ENCODE measurements around the gene PER2.
"Not testable (repeated sequence)": the region's sequence is repeated elsewhere in the genome, so short reads cannot be mapped to it uniquely, and the experiment has no call there.

The PER2 gene

DNA sequence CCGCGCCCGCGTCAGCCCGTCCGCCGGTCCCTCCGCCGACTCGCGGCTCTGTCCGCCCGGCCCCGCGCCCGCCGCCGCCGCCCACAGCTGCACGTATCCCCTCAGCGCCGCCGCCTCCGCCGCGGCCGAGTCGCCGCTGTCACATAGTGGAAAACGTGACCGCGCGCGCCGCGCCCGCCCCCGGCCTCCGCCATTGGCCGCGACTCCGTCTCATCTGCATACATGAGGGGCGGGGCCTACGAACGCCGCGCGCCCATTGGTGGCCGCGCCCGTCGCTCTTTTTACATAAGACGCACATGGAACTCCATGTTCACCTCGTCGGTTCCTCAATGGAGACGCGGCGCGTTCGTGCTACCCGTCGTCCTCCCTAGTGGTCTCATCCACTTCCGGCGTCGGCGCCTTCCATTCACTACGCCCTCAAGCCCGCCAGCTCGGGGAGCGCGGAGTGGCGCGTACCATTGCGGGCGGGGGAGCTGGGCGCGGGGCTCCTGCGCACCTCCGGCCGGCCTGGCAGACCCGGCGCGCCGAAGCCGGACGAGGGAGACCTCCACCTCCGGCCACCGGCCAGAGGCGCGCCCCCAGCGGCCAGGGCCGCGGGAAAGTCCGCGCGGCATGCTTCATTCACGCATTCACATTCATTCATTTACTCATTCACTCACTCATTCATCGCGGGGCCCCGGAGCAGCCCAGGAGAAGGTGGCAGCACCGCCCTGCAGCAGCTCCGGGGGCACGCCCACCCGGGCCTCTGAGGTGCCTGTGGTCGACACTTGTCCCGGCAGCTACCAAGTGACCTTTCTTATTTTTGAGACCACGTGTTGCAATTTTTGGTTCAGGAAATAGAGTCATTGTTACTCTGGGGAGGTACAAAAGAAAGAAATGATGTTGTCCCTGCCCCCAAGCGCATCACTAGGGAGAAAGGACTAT, 502 bp upstream of the PER2 start:
- DNase-seq (ENCODE audit: low spot score), result peak; percentile 92

DNA sequence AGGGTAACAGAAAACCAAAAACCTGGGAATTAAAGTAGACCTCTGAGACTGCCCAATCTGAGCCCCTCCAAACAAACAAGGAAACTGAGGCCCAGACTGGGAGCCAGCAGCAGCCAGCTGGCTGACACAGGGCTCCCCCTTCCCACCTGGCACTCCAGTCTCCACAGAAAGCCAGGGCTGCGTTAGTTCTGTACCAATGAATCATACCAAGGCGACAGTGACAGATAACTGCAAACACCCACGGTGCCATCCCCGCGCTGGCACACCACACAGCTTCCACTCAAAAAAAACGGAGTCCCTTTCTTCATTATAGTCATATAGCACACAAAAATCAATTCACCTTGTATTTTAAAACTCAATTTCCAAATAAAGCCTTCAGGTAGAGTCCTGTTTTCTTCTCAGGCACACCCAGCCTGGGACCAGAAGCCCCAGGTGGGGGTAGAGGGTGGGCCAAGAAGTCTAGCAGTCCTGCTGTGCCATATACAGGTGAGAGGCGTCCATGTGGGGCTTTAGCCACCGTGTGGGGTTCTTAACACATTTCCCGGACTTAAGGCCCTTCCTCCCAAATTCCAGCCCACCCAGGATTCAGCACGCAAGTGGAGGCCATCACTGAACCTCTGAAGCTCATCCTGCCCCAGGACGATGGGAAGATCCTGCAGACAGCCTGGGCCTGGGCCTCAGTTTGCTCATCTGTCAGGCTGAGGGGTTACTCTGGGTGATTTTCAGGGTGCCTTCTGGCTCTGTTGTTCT, 1.2 kb downstream of the PER2 start:
- no peak for DNase-seq (ENCODE audit: low spot score)

DNA sequence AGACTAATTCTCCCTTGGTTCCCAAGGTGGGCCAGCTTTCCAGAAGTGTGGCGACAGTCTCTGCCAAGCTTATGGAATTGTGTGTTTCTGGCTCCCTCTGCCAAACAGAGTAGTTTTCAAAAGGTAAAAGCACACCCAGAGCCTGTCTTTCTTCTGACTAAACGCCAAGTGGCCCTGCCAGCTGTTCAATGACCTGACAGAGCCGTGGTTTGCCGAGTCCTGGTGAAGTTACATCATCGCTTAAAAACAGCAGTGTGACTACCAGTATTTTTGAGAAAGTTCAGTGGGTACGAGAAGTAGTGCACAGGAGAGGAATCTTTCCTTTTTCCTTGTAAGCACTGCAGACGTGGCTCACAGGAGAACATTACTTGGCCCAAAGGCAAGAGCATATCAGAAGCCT, 1.9 kb downstream of the PER2 start:
- DNase-seq (ENCODE audit: low spot score), result no peak

DNA sequence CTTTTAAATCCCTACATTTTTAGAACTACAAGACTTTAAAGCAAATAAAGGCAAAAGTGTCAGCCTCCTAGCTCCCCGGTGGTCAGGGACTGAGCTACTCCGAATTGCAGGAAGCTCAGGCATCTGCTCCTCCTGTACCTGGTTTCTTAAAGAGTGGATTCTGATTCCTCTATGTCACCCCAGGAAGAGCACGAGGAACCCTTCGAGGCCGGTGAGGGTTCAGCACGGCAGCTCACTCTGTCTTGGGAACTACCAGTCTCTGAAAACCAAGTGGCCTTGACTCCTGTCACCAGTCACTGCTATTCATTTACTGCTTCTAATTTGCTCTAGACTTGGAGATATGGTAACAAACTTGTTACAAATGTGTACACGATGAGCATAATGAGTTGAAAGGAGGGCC, 2.3 kb downstream of the PER2 start:
- DNase-seq (ENCODE audit: low spot score), result no peak

DNA sequence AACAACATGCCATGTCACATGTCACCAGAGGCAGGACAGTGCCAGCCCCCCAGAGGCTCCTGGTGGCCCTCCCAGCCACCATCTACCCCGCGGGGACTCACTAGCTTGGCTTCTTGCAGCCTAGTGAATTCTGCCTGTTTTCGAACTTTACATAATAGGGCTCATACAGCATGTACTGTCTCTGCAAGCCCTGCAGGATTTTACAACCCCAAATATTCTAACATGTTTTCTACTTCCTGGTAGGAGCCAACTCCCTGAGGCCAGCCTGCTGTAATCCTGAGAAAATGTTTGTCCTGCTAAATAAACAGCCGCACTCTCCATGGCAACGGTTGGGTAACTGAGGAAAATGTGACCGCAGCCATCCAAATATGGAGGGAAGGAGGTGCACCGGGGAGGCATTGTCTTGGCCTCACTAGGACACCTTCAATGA, 2.7 kb downstream of the PER2 start:
- DNase-seq (ENCODE audit: low spot score), result no peak

DNA sequence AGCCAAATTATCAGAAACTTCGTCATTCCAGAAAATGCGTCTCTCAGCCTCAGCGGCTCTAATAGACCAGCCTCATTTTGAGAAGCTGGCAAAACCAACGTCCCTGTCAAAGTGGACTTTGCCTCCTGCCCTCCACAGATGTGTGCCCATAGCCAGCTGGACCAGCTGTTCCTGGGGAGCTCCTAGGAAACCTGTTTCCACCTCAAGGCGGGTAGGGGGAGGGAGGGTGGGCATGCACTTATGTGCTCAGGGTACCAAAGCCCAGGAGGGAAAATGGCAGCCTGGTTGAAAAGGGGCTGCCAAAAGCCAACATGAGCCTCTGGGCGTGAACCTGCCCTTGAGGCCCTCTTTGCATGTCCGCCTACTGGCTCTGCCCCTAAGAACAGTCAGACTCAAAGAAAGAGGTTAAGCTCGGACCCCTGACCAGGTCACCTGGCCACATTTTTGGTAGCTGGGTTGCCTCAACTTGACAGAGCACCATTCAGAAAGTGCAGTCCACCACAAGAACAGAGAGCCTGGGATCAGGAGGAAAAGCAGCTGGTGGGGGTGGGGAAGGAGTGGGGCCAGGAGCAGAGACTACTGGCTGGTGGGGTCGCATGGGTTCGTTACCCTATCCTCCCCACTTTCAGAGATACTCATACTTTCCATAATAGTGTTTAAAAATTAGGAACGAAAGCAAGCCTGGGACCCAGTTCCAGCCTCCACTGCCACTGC, 3.5 kb downstream of the PER2 start:
- no peak for DNase-seq (ENCODE audit: low spot score)

DNA sequence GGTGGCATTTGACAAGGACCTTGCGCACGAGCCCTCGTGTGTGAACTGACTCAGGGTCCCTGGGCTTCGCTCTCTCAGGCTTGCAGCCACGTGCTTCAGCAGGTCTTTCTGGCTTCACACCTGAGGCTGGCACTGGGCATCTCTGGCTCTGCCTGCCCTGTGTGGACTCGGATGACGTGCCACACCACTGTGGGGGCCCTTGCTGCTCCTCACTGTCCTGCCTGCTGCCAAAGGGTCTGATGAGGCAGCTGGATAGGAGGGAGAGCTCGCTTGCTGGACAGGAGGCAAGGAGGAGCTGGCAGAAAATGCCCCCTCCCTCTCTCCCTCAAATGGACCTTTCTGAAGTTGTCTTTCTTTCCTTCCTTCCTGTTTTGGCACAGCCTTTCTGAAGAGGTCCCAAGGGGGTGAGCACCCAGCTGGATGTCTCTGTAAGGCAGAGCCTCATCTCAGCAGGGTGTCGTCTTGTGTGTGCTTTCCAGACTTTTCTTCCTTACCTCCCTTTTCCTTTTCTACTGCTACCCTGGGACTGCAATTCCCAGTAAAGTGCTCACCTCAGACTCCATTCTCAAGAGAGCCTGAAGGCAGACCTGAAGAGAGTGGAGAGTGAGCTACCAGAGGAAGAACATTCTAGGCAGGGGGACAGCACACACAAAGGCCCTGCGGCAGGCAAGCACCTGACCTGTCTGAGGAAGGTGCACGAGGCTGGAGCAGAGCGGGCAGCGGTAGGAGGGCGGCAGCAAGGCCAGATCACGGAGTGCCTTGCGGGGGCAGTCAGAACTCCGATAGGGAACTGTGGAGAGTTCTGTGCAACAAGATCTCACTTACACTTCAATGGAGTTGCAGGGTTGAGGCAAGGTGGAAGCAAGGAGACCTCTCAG, 5.3 kb downstream of the PER2 start:
- DNase-seq (ENCODE audit: low spot score), result no peak

DNA sequence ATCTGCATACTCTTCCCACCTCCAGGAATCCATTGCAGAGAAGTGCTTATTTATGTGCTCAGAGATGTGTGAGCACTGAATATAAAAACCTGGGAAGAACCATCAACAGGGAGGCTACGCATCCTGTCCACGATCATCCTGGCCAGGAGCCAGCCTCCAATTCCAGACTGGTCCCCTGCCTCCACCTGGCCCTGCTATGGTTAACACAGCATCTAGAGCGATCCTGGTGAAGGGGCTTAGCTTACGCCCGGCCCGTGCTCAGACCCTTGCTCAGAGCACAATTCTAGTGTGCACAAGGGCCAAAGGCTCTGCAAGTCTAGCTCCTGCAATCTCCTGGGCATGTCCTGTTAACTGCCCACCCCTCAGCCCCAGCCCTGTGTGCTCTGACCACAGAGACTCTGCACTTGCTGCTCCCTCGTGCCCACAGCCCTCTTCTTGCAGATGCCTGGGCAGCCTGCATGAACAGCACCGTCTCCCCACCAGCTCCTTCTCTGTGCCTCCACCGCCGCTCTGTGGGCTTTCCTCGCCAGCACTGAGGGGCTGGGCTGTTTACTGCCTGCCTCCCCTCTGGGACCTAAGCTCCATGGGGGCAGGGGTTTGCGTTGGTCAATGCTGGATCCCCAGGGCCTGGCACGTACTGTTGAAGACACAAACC, 6.5 kb downstream of the PER2 start:
- no peak for DNase-seq (ENCODE audit: low spot score)

DNA sequence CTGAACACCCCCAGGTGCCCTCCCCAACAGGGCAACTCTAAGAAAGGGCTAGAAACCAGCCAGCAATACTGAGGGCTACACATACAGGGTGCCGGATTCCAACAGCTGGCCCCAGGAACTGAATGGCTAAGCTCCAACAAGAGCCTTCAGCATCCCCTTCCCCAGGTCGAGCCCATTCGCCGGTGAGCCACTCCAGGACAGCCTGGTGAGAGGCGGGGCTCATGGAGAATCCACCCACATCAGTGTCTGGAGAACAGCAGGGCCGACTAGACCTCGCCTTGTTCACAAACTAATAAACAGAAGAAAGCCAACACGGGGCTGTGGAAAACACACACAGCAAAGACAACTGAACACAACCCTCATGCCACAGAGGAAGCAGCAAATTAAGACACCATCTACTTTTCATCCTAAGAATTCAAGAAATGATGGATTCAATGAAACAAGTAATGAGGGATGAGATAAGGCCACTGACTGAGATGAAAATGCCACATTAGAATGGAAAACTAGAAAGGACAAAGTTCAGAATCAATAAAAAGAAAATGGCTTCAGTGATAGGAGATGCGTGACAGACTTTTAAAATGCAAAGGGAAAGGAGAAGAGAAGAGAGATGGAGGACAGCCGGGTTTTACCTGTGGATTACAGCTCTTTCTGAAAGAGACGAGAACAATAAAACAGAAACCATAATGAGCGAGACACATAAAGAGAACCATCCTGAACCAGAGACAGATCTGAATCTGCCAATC, 8.2 kb downstream of the PER2 start:
- DNase-seq (ENCODE audit: low spot score), result no peak

DNA sequence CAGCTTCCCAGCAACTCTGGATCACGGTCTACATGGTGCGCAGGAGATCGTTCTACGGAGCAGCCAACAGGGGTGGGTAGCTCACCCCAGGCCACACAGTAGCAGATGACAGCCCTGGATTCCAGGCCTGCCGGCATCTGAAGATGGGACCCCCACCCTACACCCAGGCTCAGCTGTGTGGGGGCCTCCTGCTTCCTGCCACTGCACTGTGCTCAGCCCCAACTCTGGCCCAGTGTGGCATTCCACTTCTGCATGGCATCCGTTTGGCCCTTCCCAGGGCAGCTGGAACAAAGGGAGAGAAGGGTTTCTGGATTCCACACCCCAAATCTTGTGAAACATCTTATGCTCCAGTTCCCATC, 9.1 kb downstream of the PER2 start:
- no peak for DNase-seq (ENCODE audit: low spot score)

DNA sequence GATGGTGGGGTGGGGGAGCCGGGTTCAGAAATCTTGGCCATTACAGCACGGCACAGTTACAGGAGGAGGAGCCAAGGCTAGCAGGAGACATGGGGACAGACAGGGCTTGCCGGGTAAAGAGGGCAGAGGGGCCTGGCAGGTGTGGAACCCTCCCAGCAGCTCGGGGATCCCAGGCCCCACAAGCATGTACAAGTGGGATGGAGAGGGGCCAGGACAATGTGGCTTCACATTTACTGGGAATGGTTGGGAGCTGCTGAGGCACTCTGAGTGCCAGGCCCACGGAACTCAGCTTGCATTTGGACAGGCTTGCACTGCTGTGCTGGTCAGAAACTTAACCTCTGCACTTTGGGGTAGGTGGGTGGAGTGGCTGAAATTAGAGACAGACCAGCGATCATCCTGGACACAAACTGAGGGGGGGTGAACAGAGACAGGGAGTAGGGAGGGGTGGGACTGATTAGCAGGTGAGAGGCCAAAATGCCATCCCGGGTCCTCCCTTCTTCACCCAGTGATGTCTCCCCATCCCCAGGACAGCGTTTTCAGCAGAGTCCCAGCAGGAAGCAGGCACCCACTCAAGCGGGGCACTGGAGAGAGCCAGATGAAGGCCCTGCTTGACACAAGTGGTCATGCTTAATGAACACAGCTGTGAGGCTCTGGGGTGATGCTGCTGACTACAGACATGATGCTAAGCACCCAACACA, 9.6 kb downstream of the PER2 start:
- no peak for DNase-seq (ENCODE audit: low spot score)

DNA sequence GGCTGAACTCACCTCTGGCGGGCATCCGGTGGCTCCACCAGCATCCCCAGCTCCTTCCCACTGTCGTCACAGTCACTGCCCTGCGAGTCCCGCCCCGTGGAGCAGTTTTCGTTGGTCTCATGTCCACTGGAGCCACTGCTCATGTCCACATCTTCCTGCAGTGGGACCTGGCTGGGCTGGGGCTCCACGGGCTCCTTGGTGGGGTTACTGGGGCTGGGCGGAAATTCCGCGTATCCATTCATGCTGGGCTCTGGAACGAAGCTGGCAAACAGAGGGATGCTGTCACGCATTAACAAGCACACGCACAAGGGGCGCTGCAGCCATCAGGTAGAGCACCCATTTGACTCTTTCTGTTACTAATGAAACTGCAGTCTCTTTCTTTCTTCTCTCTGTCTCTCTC, 10.7 kb downstream of the PER2 start:
- no peak for DNase-seq (ENCODE audit: low spot score)

DNA sequence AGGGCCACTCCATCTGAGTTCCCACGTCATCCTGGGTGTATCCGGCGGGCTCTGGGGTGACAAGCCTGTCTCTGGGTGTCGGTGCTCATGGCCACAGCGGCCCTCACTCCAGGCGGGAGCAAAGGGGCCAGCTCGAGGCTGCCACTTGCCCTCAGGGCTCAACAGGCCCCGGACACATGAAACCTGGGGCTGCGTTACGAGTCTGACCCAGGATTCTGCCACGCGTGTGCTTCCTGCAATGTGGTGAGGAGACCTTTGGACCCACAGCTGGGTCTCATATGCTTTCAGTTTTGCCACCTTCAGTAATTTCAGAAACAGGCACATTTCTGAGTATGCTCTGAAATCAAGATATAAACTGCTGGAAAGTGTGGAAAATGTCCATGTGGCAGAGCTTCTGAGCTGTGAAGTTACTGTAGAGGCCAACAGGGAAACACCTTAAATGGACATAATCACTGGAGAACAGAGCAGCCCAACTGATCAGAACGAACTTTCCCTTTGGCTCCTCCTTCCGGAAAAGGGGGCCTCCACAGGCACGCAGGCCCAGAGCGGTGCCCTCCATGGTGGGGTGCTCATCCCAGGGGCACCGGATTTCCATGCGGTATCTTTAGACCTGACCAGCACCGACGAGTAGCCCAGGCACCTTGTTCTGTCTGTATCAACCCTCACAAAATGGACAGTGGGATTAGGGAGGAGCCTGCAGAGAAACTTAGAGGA, 14.1 kb downstream of the PER2 start:
- no peak for DNase-seq (ENCODE audit: low spot score)

DNA sequence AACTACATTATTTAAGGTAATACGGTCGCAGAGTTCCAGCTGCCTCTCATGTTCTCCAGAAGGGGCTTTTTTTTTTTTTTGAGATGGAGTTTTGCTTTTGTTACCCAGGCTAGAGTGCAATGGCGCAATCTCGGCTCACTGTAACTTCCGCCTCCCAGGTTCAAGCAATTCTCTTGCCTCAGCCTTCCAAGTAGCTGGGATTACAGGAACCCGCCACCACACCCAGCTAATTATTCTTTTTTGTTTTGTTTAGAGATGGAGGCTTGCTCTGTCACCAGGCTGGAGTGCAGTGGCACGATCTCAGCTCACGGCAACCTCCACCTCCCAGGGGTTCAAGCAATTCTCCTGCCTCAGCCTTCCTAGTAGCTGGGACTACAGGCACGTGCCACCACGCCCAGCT, 15.0 kb downstream of the PER2 start:
- not testable (repeated sequence) for DNase-seq (ENCODE audit: low spot score)

DNA sequence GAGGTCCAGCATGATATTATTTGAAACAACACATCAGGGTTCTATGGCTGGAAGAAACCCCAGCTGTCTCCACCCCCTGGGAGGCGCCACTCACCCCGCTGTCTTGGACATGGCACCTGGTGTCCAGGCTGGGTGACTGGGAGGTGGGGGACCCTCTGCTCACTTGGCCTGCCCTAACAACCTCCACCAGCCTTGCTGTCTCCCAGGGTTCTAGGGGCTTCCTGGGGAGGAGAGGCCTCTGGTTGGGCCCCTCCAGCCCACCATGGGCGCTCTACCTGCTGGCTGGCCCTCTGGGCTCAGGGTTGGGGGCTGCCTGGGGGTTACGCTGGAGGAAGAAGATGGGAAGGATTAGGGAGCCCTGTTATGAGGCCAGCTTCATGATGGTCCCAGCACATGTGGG, 16.3 kb downstream of the PER2 start:
- no peak for DNase-seq (ENCODE audit: low spot score)

DNA sequence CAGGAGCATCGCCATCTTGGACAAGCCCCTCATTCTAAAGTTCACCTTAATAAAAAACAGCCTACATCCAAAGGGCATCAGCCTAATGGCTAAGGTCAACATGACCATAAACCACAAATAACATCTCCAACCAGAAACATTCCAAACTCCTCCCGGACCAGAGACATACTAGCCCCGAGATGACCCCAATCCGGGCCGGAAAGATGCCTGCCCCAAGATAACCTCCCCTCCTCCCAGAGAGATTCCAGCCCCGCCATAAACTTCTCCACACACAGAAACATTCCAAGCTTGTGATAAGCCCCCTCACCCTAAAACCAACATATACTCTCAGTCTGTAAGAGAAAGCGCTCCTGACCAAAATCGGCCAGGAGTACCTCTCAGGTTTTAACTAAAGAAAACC, 16.7 kb downstream of the PER2 start:
- DNase-seq (ENCODE audit: low spot score), result not testable (repeated sequence)

DNA sequence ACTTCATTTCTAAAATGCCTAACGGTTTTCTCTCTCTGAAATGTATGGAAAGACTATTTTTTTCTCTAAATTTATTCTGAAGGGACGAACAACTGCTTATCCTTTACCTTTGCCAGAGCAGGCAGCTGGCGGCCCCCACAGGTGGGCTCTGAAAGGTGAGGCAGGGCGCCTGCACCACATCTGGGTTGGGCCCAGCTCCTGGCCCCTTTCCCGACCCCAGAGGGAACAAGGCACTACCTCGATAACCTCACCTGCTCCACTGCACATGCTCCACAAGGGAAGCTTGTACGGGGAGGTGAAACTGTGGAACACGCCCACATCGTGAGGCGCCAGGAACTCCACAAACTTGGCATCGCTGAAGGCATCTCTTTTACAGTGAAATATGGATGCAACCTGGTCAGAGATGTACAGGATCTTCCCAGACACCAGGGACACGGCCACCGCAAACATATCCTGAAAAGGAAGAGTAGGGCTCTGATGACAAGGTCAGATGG, 17.3 kb downstream of the PER2 start:
- no peak for DNase-seq (ENCODE audit: low spot score)

DNA sequence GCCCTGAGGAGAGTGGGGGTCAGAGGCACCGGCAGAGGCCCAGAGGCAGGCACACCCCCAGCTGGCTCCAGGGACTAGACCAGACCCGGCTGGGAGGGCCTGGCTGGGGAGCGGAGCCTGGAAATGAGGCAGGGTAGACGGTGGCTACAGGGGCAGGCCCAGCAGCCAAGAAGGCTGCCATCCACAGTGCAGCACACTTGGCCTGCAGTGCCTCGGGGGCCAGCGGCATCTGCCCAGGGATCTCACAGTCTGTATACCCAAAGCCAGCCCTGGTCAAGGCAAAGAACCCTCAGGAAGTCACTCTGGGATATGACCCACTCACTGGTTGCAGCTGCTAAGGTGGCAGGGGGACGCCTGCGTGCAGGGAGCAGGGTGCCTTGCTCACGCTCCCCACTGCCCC, 17.8 kb downstream of the PER2 start:
- DNase-seq (ENCODE audit: low spot score), result no peak

DNA sequence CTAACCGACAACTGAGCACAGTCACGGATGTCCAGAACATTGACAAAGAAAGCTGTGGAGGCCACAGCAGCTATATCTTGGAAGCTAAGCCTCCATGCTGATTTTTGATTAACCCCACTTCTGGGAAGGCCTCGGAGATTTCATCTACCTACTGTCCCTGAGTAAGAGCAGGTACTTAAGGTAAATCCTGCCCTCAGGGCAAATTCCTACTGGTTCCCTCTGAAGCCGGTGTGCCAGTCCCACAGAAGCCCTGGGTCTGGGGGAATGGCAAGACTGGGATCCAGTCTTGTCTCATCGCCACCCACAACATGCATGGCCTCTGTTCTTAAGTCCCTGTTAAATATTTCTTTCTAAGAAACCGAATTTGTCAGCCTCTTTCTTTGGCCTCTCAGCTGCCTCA, 18.7 kb downstream of the PER2 start:
- DNase-seq (ENCODE audit: low spot score), result no peak
